SK-N-SH (cell line): ENCODE measurements around the gene GFOD2.

Experiments
- CTCF ChIP-seq: fragments of 200-600 bp; sonication (generic); IDR thresholded peaks from 2 replicates; pipeline ENCODE4 v1.6.1; 2017; ENCODE audit warnings: antibody characterized with exemption, mild to moderate bottlenecking, moderate library complexity
- RAD21 ChIP-seq: IDR thresholded peaks from 2 replicates; pipeline ENCODE4 v1.6.1; 2012; ENCODE audit warnings: mild to moderate bottlenecking, low read length
- RFX5 ChIP-seq: IDR thresholded peaks from 2 replicates; pipeline ENCODE4 v1.6.1; 2012; ENCODE audit warnings: mild to moderate bottlenecking, improper control_type of control experiment, low read length
- SIN3A ChIP-seq: IDR thresholded peaks from 2 replicates; pipeline ENCODE4 v1.6.1; 2012; ENCODE audit warnings: low read depth, mild to moderate bottlenecking, low read length, moderate library complexity, borderline replicate concordance
- USF2 ChIP-seq: fragments of 150-350 bp; IDR thresholded peaks from 2 replicates; pipeline ENCODE4 v1.6.1; 2017; ENCODE audit warnings: antibody characterized with exemption, low read length, low read depth, borderline replicate concordance

- TF ChIP-seq SIN3A (no peak), CTCF (peak; percentile 25; the same call in 1 of the 2 replicates), USF2 (no peak), RAD21 (no peak), RFX5 (no peak)
These were observed 55.8 kb downstream of the GFOD2 start for GRCh38 chr16:67663151-67663876.
